ENCODE measurements around the gene BPIFA2.

The BPIFA2 gene

DNA sequence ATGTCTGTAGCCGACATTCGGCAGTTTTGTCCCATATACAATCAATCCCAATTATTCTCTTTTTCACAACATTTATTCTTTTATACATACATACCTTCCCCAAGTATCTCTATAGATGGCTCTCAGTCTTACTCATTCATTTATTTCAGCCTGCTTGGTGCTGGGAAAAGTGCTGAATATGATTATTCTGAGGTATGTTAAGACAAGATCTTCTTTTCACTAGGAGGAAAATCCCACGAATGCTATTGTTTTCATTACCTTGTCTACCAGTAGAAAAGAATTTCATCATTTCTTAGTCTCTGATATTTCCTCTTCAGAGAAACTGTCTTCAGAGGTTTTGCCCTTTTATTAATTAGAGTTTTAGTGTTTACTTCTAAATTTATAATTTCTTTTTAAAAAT, 35.5 kb downstream of the BPIFA2 start:
- DNase-seq: no peak

- DNase-seq: no peak
These were observed 41.8 kb downstream of the BPIFA2 start for GRCh38 chr20:33209789-33210188.

DNA sequence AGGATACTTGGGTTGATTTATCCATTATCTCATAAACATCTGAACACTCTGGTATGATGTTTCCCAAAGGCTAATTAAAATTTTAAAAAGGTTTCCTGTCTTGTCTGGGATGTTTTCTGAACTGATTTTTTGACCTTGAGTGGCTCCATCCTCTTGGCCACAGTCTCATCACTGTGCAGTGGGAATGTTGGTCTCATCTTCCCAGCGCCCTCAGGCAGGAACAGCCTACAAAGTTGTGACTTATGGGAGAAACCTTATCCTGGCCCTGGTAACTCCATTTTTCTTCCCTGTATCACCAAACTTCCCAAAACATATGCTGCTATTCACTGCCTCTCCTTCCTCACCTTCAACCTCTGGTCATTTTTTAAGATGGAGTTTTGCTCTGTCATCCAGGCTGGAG, 42.4 kb downstream of the BPIFA2 start:
- DNase-seq: no peak

DNA sequence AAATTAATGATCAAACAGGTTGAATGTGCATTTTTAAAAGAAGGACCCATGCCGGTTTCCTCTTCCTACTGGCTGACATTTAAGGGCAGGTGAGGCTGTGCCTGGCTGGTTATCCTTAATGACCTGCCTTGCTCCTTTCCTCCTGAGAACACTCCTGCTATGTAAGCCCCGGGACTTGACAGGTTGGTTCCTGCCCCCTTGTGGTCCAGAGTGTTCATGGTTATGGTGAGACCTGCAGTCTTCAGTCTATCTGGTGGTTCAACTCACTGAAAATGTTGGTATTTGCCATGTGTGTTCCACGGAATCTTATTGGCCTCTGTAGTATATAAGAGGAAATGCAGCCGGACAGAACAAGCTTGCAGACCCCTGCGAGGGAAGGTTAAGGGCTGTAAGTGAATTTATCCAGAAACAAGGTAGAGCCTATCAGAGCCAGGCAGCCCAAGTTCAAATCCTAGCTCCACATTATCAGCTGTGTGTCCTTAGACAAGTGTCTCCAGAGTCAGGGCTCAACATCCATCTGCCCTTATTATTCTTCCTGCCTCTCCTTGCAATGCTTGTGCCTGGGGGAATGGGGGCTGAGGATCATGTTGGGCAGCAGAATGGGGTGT, 44.0 kb downstream of the BPIFA2 start:
- DNase-seq: peak; percentile 45

DNA sequence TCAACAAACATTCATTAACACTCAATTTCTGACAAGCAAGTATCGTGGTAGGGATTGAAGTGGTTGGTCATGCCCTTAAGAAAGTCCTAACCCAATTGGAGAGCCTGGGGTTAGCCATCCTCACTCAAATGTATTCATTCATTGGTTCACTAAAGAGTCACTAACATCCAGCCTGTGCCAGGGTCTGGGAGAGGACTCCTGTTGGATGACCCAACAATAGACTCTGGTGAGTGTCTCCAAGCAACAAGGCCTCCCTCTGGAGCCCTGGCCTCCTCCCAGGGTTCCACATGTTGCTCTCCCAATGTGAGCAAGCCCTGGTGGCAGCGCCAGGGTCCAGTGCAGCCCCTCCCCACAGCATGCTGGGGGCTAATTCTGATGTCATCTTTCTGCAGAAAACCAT, 49.1 kb downstream of the BPIFA2 start, which contains the start of gene BPIFA3:
TSS of gene BPIFA3 (plus strand) at position 301 of the 400 bp plus-strand sequence. CDS start 185 bp downstream, outside the sequence.
- DNase-seq: no peak

DNA sequence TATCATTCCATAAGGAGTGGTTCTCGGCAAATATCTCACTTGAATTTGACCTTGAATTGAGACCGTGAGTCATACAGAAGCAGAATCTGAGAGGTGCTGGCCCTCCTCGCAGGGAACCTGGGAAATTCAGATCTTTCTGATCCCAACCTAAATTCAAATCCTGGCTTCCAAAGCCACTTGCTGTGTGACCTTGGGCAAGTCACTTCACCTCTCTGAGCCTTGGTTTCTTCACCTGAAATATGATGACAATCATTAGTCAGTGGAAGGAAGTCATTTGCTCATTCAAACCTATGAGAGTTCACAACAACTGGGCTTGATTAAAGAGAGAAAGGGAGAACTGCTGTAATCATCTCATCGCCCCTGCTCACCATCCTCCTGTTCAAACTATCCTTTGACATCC, 56.4 kb downstream of the BPIFA2 start:
- no peak for DNase-seq

- no peak for DNase-seq
These were observed 61.9 kb downstream of the BPIFA2 start for GRCh38 chr20:33229843-33230242.

Measured in NCI-H748 treated with DMSO at 0.1 percent for 48 hours (cell line).